GM12878 (cell line): Measurements from ENCODE around the gene GAB1.

ENCODE experiments used
- CBX5 ChIP-seq: sonication (generic); IDR thresholded peaks from 2 replicates; pipeline ENCODE4 v1.6.1; 2016; ENCODE audit warnings: low read depth, moderate library complexity, mild to moderate bottlenecking, inconsistent platforms
- CEBPB ChIP-seq, 2 experiments: fragments of 150-350 bp in 1 of 2; IDR thresholded peaks; 2 replicates each; pipeline ENCODE4 v1.6.1; 2012 to 2014; ENCODE audit warnings: low read depth in 2 of 2, low read length in 2 of 2, borderline replicate concordance in 1 of 2, inconsistent platforms in 1 of 2
- CHD4 ChIP-seq: fragments of 200-600 bp; sonication (generic); IDR thresholded peaks from 2 replicates; pipeline ENCODE4 v1.6.1; 2016; ENCODE audit warnings: mild to moderate bottlenecking
- CREM ChIP-seq: IDR thresholded peaks from 2 replicates; pipeline ENCODE4 v1.6.1; 2014; ENCODE audit warnings: antibody characterized with exemption, low read depth
- CTCF ChIP-seq, 3 experiments: IDR thresholded peaks in 2 of 3; conservative IDR thresholded peaks in 1 of 3; 2 replicates each; pipeline ENCODE4 v1.5.1; 2011; ENCODE audit warnings: low read depth in 3 of 3, low read length in 3 of 3, mild to moderate bottlenecking in 3 of 3, control low read depth in 2 of 3, moderate library complexity in 2 of 3, inconsistent platforms in 1 of 3, mixed read lengths in 1 of 3; ENCODE audit not compliant: control insufficient read depth in 2 of 3, insufficient read depth in 1 of 3; ENCODE audit errors: extremely low read depth in 1 of 3
- E2F4 ChIP-seq: IDR thresholded peaks from 2 replicates; pipeline ENCODE4 v1.6.1; 2012; ENCODE audit warnings: low read depth, low read length, improper control_type of control experiment
- HCFC1 ChIP-seq: fragments of 150-350 bp; IDR thresholded peaks from 2 replicates; pipeline ENCODE4 v1.6.1; 2014; ENCODE audit warnings: low read length
- JUNB ChIP-seq: IDR thresholded peaks from 2 replicates; pipeline ENCODE4 v1.6.1; 2016; ENCODE audit warnings: antibody characterized with exemption, mild to moderate bottlenecking
- POLR2A ChIP-seq: IDR thresholded peaks from 2 replicates; pipeline ENCODE4 v1.6.1; 2011; ENCODE audit warnings: low read depth, mild to moderate bottlenecking, low read length
- POLR2AphosphoS5 ChIP-seq: IDR thresholded peaks from 2 replicates; pipeline ENCODE4 v1.6.1; 2011; ENCODE audit warnings: mild to moderate bottlenecking, low read length, inconsistent platforms
- SIN3A ChIP-seq: IDR thresholded peaks from 2 replicates; pipeline ENCODE4 v1.6.1; 2012; ENCODE audit warnings: low read depth, low read length, improper control_type of control experiment
- ZSCAN29 ChIP-seq: fragments of 450-650 bp; IDR thresholded peaks from 2 replicates; pipeline ENCODE4 v1.6.1; 2017; ENCODE audit warnings: mild to moderate bottlenecking, moderate library complexity
- TF ChIP-seq, protein P1 (sequence below): fragments of 450-650 bp; IDR thresholded peaks from 2 replicates; pipeline ENCODE4 v1.6.1; 2017; ENCODE audit warnings: mild to moderate bottlenecking

- TF ChIP-seq POLR2AphosphoS5 (no peak), ZSCAN29 (no peak), POLR2A (no peak), CEBPB (IDR thresholded peaks at IDR 0.05; ENCODE audit: borderline replicate concordance in 1 of 2, low read depth in 2 of 2, low read length in 2 of 2) (no peak), CTCF (IDR thresholded peaks at IDR 0.05 in 2 of 3, conservative IDR thresholded peaks at IDR 0.05 in 1 of 3; ENCODE audit: control insufficient read depth in 2 of 3, extremely low read depth in 1 of 3, insufficient read depth in 1 of 3, low read depth in 3 of 3, low read length in 3 of 3) (no peak), CREM (no peak), CHD4 (no peak), JUNB (no peak), CBX5 (no peak), E2F4 (no peak), SIN3A (no peak), HCFC1 (no peak)
- TF ChIP-seq, protein P1, sequence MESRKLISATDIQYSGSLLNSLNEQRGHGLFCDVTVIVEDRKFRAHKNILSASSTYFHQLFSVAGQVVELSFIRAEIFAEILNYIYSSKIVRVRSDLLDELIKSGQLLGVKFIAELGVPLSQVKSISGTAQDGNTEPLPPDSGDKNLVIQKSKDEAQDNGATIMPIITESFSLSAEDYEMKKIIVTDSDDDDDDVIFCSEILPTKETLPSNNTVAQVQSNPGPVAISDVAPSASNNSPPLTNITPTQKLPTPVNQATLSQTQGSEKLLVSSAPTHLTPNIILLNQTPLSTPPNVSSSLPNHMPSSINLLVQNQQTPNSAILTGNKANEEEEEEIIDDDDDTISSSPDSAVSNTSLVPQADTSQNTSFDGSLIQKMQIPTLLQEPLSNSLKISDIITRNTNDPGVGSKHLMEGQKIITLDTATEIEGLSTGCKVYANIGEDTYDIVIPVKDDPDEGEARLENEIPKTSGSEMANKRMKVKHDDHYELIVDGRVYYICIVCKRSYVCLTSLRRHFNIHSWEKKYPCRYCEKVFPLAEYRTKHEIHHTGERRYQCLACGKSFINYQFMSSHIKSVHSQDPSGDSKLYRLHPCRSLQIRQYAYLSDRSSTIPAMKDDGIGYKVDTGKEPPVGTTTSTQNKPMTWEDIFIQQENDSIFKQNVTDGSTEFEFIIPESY: no peak
Observed at GRCh38 chr4:143358419-143358818, 21.7 kb downstream of the GAB1 start.
